GM12872 (cell line): ENCODE data around the gene GTF2I.

Source experiments
- CTCF ChIP-seq: IDR thresholded peaks from 3 replicates; pipeline ENCODE4 v1.5.1; 2011; ENCODE audit warnings: low read depth, mild to moderate bottlenecking, low read length, moderate library complexity; ENCODE audit not compliant: insufficient read depth

GTF2I gene

GRCh38 chr7:74671602-74672001 lies 14.1 kb downstream of the GTF2I start:
- TF ChIP-seq CTCF, result no peak

GRCh38 chr7:74672343-74672915 lies 14.9 kb downstream of the GTF2I start:
- no peak for TF ChIP-seq CTCF

GRCh38 chr7:74674166-74674565 lies 16.6 kb downstream of the GTF2I start:
- no peak for TF ChIP-seq CTCF

- TF ChIP-seq CTCF, result no peak
These were observed 25.3 kb downstream of the GTF2I start for GRCh38 chr7:74682829-74683228.

- TF ChIP-seq CTCF, result no peak
These were observed 26.3 kb downstream of the GTF2I start for GRCh38 chr7:74683799-74684198.

- no peak for TF ChIP-seq CTCF
These were observed 27.0 kb downstream of the GTF2I start for GRCh38 chr7:74684473-74684872.

- no peak for TF ChIP-seq CTCF
These were observed 27.4 kb downstream of the GTF2I start for GRCh38 chr7:74684921-74685320.
